ENCODE data around the gene TSTD2.

- no peak for TF ChIP-seq TAF1 (IDR thresholded peaks at IDR 0.05; ENCODE audit: borderline replicate concordance, low read depth, low read length)
- no peak for TF ChIP-seq POLR2AphosphoS5 (IDR thresholded peaks at IDR 0.05; ENCODE audit: low read depth, low read length)
Observed at GRCh38 chr9:97567182-97567893, 65.8 kb downstream of the TSTD2 start.
